Skeletal muscle cell (primary cell): ENCODE data around the gene TSEN34.
A peak's percentile ranks its signal among the peaks of the same experiment; 100 is the strongest.
"Not testable (repeated sequence)": the region's sequence is repeated elsewhere in the genome, so short reads cannot be mapped to it uniquely, and the experiment has no call there.

ENCODE experiments used
- DNase-seq: peaks from one replicate; pipeline ENCODE4 v3.0.0-alpha.2; 2010; ENCODE audit warnings: low read depth
- H3K4me3 ChIP-seq: 2 replicates; pipeline ENCODE4 v1.5.1; 2011; ENCODE audit warnings: low read depth, mild to moderate bottlenecking, control low read depth, low read length, moderate library complexity

TSEN34 gene

DNA sequence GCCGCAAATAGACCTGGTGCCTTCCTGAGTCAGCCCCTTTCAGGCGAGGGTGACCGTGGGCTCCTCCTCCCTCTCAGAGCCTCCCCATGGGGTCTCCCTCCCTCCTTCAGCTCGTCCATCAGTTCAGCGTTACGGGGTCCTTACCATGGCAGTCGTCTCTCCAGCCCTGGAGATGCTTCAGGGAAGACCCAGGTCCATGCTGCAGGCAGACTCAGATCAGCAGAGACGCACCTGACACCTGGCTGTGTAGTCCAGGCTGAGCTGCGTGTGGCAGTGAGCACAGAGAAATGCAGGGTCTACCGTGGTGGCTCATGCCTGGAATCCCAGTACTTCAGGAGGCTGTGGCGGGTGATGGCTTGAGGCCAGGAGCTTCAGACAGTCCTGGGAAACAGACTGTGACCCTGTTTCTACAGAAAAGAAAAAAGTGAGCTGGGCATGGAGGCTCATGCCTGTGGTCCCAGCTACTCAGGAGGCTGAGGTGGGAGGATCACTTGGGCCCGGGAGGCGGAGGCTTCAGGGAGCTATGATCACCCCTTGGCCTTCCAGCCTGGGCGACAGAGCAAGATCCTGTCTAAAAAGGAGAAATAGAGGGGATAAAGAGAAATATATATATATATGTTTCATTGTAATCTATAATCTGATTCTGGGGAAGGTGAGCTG, 32.3 kb downstream of the TSEN34 start:
- not testable (repeated sequence) for H3K4me3 ChIP-seq, DNase-seq

DNA sequence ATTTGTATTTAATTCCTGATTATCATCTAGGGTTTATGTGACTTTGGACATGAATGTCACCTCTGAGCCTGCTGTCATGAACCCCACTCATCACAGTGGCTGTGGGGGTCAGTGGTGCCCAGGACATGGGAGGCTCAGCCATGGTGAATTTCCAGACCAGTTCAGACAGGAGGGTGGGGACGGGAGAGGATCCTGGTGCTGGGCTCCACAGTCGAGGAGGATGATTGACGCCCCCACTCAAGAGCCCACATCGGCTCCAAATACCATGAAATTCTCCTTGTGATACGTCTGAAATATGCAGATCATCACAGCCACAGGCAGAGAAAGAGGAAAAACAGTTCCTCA, 32.8 kb downstream of the TSEN34 start:
- not testable (repeated sequence) for H3K4me3 ChIP-seq, DNase-seq

- H3K4me3 ChIP-seq, DNase-seq: not testable (repeated sequence)
These were observed 33.5 kb downstream of the TSEN34 start for GRCh38 chr19:54224619-54225018.

GRCh38 chr19:54229146-54229545, 38.0 kb downstream of the TSEN34 start:
- H3K4me3 ChIP-seq, result no peak overlapping the region
- no peak for DNase-seq

GRCh38 chr19:54230031-54230430, 38.9 kb downstream of the TSEN34 start:
- no peak for DNase-seq
- H3K4me3 ChIP-seq, result no peak overlapping the region

DNA sequence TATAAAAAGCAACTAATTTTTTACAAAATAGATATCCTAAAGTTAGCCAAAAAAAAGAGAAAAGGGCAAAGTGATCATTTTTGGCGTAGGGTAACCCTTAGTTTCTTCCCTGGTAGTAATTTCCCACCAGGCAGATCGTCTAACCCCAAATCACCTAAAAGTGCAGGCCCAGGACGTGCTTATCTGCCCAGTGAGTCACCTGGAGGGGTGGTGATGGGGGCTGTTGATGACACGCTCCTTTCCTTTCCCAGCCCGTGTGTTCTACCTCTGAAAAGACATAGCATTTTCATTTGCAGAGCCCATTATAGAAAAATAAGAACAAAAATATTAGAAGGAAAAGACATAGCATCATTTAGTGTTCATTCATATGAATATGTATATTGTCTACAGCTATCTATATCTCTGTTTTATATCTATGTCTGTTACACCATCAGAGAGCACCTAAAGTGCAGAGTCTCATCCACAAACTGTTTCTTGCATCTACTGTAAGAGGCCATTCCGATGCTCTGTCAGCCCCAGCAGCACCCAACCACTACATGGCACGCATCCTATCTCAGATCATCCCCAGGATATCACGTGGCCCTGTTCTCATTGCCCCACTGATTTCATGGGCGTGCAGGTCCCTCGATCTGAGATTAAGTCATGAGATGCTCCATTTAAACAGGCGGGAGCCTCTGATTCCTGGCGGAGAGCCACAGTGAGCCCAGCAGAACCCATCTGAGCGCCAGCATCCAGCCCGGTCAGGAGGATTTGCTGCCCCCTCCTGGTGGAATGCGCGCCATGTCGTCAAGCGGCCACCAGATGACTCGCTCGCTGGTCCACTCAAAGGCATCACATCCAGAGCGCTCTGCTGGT, 40.2 kb downstream of the TSEN34 start:
- no peak overlapping the region for H3K4me3 ChIP-seq
- DNase-seq, result peak; percentile 39

DNA sequence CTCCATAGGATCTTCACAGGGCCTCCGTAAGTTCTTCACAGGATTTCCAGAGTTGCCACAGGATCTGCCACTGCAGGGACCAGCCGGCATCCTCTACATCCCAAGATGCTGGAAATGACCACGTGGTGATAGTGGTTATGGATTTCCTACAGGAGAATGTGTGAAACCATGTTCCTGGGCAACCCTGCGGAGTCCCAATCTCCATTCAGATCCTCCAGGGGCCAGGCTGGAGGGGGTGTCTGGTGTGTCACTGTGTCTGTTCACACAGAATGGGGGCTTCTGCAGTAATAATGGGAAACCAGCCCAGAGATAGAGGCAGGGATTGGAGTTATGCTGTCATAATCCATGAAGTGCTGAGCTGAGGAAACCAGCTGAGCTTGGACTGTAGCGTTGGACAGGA, 42.8 kb downstream of the TSEN34 start:
- DNase-seq, result no peak
- no peak overlapping the region for H3K4me3 ChIP-seq

DNA sequence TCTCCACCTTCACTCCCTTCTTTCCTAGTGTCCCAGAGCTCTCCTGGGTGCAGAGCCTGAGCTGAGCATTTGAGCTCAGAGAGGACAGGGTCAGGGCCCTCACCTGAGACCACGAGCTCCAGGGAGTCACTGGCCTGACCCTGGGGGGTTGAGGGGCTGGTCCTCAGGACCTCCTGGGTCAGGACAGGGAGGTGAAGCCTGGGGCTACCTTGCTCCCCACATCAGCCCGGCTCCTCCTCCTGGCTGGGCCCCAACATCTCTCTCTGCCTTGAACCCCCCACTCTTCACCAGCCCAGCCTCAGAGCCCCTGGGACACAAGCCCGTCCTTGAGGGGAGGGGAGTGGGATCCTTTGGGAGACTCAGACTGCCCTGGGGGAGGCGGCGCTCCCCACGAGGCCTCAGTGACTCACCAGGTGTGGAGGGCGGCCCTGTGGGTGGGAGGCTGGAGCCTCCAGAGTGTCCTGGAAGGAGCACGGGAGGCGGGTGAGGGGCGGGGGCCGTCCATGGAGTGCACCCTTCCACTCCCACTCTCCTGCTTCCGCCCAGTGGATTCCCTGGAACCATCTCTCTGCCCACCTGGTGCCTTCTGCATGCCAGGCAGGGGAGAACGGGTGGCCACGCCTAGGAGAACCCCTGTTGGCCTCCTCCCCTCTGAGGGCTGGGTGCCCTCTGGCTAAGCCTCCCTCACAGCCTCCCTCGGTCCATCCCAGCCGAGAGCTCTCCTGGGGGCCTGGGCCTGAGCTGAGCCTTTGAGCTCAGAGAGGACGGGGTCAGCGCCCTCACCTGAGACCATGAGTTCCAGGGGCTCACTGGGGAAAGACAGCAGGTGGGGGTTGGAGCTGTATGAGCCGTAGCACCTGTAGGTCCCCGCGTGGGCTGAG, 48.6 kb downstream of the TSEN34 start:
- not testable (repeated sequence) for DNase-seq, H3K4me3 ChIP-seq

DNA sequence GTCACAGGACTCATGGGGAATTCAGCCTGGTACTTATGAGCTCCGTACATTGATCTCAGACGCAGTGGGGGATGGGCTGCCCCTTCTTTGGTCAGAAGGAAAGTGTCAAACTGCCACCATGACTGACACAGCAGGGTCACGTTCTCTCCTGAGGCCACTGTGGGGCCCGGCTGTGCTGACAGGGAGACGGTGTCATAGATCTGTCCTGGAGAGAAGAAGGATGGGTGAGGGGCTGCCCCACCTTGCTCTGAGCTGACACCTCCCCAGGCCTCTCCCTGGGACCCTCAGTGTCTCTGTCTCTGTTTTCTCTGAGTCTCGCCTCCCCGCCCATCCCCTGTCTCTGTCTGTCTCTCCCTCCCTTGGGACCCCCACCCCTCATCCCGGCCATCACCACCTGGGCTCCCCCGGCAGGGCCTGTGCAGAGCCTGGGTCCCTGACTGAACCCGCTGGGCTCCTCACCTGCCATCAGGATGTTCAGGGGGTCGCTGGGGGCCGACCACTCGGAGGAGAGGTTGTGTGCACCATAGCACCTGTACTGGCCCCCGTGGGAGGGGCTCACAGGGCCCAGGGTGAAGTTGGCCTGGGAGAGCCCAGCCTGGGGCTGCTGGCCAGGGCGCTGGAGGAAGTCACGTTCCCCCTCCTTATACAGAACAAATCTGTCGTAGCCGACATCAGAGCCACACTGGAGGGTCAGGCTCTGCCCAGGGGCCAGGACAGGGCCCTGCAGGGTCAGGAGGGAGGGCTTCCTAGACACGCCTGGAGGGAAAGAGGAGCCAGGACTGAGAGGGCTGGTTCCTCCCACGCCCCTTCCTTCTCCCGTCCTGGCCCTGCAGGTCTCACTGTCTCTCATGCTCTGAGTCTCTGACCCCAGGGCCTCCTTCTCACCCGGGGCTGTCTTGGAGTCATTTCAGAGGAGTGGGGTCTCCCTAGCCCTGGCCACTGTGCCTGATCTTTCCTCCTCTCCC, 49.5 kb downstream of the TSEN34 start:
- not testable (repeated sequence) for DNase-seq, H3K4me3 ChIP-seq

- not testable (repeated sequence) for DNase-seq
These were observed 51.1 kb downstream of the TSEN34 start for GRCh38 chr19:54242234-54242633.

GRCh38 chr19:54242646-54243045, 51.5 kb downstream of the TSEN34 start, which contains the start of gene LILRA6:
Gene LILRA6, minus strand, starts transcription at chr19:54242790.
- DNase-seq, H3K4me3 ChIP-seq: not testable (repeated sequence)

More at GRCh38 chr19:54242234-54242633, 51.1 kb downstream of the TSEN34 start:
- not testable (repeated sequence) for H3K4me3 ChIP-seq

- H3K4me3 ChIP-seq, result not testable (repeated sequence)
These were observed 52.7 kb downstream of the TSEN34 start for GRCh38 chr19:54243809-54244208.

More at GRCh38 chr19:54243809-54244208, 52.7 kb downstream of the TSEN34 start:
- DNase-seq, result not testable (repeated sequence)
